HG02943 (cell line): Measurements from ENCODE around the gene KCNH2.
A peak's percentile ranks its signal among the peaks of the same experiment; 100 is the strongest.

Source experiments
- ATAC-seq: cut with Tn5 transposase; IDR thresholded peaks from one replicate; pipeline ENCODE4 v1.9.1; 2021; ENCODE audit warnings: mild to moderate bottlenecking, low read depth, moderate library complexity; ENCODE audit not compliant: unreplicated experiment

Gene KCNH2

DNA sequence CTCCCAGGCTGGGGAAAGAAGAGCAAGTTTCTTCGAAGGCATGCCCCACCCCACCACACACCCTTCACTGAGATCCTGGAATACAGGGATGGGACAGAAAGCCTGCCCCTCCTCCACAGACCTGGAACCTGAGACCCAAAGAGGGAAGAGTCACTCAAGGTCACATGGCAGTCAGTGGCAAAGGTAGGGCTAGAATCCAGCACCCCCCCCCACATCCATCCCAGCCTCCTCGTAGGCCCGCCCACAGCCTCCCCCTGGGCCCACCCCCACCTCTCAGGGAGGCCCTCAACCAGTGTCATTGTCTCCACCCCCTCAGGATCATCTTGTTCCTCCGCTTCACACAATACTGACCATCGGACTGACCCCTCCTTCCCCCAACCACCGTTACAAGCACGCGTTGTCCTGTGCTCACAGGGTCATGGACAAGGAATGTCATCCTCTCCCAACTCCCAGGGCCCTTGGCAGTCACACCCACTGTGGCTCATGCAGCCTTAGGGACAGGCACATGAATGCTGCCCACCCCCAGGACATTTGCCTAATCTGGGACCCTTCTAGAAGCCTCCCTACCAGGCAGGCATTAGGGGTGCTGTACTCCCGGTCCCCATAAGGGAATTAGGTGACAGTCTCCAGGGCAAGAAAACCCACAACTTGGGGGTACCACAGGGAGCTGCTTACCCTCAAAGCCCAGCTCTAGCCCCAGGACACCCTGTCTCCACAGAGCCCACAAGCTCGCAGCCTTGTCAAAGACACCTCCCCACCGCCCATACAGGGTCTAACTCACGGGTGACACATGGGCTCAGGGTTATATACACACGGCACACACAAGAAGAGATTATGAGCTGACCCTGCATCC lies 1.4 kb downstream of the KCNH2 start:
- ATAC-seq: no peak

DNA sequence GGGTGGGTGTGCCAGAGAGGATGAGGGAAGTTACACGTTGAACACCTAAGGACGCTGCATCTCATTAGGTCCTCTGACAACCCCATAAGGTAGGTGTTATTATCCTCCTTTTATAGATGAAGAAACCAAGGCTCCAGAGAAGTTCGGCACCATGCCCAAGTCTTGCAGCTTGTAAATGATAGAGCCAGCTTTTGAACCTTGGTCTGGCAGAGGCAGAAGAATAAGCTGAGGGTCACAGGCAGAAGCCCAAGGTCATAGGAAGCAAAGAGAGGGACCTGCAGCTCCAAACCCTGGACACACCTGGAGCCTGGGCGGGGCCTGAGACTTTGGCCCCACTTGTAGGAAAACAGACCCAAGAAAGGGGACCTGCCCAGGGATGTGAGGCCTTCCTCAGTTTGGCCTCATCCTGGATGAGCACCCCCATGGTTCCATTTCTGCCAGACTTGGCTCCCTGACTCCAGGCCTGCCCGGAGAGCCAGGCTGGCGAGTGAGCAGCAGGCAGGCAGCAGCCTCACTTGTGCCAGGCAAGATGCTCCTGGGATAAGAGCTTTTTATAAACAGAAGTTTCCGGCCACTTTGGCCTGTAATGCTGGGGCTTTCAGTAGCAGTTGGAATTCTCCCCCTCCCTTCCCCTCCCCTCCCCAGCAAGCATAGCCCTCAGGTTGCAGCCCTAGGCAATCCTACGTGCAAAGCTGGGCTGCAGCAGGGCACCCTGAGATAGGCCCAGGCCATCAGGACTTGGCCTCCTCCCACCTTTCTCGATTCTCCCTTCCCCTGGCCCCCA lies 2.4 kb downstream of the KCNH2 start:
- ATAC-seq: no peak

DNA sequence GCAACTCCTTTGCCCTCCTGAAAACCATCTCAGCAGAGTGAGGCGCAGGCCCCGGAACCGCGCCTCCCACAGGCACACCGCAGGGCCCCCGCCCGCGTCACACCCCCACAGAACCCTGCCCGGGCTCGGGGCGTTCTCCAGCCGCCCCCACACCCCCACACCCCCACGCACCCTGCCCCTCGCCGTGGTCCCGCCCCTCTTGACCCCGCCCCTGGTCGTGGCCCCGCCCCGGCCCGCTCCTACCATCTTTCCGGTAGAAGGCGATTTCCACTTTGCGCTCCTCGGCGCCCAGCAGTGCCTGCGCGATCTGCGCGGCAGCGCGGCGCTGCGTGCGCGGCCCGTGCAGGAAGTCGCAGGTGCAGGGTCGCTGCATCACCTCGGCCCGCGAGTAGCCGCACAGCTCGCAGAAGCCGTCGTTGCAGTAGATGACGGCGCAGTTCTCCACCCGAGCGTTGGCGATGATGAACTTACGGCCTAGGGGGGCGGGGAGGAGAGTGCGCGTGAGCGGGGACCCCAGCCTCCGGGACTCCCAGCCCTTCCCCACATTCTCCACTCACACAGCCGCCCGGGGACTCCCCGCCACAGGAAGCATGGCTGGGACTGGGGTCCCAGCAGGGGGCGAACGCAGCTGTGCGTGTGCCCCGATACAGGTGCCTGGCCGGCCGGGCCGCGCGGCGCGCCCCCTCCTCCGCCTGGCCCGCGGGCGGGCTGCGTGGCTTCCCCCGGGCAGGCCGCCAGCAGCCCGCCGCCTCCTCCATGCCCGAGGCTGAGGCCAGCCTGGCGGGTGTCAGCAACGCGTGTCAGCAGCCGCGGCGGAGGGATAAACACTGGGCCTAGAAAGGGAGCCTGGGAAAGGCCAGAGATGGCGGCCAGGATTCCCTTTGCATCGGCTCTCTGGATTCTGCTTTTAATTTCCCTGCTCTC lies 3.4 kb downstream of the KCNH2 start:
- peak; percentile 65 for ATAC-seq

DNA sequence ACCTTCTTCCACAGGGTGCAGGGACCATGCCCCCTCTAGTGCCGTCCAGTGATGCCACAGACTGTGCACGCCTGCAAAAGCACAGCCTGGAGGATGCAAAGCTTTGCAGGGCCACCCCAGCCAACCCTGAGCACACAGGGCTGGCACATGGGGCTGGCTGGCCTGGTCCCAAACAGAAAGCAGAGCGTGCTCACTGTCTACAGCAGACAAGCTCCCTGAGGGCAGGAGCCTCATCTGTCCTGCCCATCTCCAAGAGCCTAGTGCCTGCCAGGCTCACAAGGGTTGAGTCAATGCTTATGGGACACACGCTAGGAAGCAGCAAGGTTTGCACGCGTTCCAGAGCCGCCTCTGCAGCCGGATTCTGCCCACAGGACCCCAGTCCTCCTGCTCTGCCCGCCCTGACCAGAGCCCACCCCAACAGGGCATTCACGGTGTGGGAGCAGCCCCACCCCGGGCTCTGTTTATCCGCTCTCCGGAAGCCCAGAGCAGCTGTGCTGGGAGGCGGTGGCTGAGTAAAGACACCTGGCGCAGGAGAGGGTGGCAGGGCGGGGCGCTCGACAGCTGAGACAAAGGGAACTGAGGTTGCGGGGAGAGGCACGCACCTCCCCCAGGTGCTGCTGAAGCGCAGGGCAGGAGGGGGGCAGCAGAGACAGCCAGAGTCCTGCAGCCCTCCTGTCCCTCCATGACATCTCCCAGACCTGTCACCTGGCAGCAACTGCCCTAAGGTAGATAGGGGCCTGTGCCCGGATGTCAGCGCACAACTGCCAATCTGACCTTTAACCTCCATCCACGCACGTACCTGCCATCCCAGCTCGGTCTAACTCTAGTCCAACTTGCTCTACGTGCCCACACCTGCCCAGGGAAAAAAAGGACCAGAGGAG lies 4.3 kb downstream of the KCNH2 start:
- no peak for ATAC-seq

DNA sequence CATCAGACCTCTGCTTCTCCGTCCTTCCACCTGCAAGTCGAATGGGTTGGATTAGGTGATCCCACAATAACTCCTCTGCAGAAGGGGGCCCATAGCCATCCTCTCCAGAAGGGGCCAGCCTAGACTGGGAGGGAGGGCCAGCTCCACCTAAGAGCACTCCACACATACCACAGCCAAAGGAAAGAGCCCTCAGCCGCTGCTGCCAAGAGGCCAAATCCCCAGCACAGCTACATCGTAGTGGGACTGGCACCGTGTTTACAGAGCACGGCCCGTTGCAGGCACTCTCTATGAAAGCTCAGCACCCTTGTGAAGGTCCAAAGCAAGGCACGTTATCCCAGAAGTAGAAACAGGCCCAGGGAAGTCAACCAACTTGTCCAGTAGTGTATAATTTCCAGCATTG lies 5.4 kb downstream of the KCNH2 start:
- ATAC-seq: no peak

DNA sequence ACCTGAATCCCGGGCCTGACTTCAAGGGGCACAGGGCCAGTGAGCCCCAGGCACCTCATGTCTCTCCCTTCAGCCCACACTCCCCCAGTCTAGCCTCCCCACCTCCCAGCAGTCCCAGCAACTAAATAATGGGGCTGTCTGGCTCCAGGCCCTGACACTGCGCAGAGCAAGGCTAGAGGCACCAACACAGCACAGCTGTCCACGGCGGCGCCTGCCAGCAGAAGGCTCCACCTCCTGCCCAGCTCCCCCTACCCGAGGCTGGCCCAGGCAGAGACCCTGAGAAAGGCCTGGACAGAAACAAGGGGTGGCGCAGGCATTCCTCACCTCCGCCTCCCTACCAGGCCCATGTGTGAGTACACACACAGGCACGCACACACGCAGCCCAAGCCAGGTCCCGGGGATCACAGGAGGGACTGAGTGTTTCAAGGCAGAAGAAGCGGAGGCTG lies 6.1 kb downstream of the KCNH2 start:
- no peak for ATAC-seq

DNA sequence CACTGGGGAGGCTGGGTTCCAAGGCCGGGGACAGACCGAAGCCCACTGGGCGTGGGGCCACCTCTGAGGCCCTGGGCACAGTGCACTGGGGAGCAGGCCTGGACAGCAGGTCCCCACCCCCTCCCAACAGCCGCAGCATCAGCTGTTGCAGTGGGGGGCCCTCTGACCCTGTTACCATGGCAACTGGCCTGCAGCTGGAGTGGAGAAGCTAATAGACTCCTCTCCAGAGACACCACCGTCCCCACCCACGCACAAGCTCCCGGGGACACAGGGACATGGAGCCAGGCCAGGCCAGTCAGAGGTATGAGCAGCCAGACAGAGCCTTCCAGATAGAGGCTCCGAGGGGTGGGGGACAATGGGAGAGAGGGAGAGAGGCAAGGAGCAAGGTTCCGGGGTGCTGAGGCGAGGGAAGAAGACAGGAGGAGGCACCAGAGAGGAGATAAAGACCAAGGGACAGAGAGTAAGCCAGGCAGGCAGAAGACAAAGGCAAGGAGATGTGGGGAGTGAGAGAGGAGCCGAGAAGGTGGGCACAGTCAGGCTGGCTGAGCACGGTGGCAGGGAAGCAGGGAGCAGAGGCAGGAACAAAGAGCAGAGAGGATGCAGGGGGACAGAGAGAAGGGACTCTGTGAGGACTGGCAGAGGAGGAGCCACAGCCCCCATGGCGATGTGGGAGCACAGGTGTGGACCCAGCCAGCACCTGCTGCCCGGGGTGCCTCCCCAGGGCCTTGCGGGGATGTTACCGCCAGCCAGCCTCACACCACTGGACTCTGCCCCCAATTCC lies 6.7 kb downstream of the KCNH2 start:
- ATAC-seq: no peak

DNA sequence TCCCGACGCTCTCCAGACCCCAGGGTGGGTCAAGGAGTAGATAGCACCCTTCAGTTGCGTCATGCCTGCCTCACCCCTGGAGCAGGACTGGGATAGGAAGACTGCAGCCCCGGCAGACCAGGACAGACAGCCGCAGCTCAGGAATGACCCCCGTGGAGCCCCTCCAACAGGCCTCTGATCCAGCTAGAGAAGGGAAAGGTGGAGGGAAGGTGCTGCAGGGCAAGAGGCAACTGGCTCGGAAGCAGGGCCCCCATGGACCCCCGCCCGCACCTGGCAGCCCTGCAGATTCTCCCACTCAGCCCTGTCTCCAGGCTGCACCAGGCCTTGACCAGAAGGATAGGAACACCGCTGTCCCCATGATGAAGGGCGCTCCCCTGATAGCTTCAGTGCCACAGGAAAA lies 7.7 kb downstream of the KCNH2 start:
- no peak for ATAC-seq

DNA sequence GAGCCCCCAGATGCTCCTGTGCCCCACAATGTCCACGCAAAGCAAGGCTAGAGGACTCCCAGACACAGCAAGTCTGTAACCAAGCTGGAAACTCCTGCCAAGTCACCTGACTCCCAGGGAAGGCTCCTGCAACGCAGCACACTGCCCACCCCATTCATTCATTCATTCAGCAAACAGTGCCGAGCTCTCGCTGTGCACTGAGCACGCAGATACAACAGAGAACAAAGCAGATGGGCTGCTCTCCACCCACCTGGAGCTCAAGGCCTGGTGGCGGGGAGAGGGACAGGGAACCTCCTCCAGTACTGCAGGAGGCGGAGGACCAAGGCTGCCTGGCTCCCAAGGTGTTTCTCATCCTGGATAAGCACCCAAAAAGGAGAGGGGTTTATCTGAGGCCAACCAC lies 8.6 kb downstream of the KCNH2 start:
- ATAC-seq: no peak

DNA sequence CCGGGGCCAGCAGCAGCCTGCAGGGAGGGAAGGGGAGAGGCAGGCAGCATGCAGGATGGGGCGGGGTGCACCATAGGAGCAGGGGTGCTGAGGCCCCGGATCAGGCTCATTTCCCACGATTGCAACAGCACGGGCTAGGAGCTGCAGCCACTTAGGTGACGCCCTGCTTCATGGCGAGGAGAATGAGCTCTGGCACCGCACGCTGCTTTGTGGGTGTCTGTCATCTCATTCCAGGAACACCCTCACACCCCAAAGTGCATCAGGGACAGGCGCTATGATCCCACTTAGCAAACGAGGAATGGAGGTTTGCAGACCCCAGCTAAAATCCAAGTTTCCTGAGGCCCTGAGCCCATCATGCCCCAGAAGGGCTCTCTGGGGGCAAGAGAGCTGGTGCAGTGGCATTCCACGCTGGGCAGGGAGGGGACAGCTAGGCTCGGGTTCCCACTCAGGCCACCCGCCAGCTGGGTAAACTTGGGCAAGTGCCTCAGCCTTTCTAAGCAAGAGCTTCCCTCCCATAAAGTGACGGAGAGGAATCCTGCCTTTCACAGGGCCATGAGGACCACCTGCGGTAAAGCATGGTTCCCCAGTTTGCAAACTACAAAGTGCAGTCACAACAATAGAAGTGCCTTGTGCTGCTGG lies 9.3 kb downstream of the KCNH2 start:
- no peak for ATAC-seq

DNA sequence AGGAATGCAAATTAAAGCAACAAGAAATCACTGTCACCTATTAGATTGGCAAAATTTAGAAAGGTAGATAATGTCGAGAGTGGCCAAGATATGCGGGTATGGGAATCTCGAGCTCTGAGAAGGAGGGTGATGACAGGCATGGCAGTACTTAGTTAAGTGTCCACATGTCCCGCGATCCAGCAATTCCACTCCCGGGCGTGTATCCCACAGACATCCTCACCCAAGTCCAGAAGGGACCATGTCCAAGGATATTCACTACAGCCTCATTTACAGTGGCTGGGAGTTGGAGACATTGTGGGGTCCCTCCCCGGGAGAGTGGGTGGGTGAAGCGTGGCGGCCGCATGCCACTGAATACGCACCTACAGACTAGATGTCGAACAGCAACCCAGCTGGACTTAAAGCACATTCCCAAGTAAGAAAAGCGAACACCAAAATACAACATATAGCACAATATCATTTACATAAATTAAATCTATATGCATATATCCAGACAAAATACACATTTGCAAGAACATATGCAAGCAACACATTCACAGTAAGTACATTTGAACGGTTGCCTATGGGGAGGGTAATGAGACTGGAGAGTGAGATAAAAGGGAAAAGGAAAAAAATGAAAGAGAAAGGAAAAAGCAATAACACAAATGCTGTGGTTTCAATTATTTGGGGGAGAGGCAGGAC lies 9.9 kb downstream of the KCNH2 start:
- ATAC-seq: no peak

DNA sequence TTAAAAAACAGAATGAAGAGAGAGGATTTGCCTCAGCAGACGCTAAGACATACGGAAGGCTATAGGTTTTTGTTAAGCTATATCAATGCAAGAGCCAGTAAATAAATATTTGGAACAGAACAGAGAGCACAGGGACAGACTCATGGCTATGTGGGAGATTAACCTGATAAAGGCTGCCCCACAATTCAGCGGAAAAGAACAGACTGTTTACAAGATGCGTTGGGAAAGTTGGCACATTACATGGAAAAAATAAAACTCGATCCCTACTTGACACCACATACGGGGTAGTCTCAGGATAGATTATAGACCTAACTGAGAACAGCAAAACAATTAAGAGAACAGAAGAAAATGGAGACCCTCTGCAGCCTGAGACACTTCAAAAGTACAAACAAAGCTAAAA lies 10.8 kb downstream of the KCNH2 start:
- no peak for ATAC-seq

DNA sequence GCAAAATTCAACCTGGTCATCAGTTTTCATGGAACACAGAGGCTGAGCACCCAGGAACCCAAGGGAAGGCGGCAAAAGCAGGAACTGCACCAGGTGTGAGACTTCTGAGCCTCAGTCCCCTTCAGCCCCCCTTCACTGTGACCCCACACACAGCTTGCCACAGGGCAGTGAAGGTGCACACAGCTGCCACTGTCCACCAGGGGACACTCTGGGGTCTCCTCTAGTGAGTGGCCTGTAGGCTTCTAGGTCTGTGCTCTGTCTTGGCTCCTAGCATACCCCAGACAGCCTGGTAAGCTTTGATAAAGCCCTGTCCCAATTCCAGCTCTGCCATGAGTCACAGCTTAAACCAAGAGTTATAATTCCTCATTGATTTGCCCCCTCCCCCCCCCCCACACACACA lies 12.1 kb downstream of the KCNH2 start:
- no peak for ATAC-seq

DNA sequence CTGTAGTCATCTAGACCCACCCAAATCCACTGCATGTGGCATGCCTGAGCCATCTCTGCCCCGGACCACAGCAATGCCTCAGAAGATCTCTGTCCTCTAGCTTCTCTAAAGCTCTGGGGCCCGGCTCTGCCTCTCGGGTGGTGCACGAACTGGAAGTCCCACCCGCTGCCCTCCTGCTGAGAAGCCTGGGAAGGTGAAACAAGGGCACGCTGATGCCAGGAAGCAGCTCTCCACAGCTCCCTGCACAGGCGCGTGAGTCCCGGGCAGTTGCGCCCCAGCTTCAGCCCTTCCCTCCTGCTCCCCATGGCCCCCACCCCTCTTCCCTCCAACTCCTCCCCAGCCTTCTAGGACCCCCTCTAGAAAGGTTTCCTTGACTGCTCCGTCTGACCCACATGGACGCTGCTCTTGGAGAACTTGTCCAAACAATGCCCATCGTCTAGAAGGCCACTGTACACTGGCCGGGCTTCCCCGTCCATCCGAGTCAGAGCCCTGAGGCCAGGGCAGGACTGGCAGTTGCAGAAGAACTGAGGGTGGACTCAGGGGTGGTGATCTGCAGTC lies 12.8 kb downstream of the KCNH2 start:
- ATAC-seq: no peak

DNA sequence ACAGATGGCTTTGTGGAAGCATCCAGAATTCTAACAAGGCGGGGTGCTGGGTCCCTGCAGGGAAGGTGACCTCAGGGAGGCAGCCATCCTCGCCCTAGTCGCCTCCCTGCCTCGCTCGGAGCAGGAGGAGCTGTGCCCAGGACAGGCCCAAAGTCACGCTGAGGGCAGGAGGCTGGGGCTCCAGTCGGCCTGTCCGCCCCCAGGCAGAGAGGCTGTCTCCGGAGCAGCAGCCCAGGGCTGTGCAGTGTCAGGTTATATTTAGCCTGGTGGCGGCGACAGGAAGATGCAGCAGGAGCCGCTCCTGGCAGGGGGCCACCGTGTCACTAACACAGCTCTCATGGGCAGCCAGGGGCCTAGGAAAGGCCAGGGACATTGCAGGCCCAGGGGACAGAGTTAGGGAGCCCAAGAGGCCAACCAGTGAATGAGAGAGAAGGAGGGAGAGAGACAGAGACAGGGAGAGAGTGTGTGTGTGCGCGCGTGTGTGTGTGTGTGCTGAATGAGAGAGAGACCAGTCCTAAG lies 13.5 kb downstream of the KCNH2 start:
- no peak for ATAC-seq

DNA sequence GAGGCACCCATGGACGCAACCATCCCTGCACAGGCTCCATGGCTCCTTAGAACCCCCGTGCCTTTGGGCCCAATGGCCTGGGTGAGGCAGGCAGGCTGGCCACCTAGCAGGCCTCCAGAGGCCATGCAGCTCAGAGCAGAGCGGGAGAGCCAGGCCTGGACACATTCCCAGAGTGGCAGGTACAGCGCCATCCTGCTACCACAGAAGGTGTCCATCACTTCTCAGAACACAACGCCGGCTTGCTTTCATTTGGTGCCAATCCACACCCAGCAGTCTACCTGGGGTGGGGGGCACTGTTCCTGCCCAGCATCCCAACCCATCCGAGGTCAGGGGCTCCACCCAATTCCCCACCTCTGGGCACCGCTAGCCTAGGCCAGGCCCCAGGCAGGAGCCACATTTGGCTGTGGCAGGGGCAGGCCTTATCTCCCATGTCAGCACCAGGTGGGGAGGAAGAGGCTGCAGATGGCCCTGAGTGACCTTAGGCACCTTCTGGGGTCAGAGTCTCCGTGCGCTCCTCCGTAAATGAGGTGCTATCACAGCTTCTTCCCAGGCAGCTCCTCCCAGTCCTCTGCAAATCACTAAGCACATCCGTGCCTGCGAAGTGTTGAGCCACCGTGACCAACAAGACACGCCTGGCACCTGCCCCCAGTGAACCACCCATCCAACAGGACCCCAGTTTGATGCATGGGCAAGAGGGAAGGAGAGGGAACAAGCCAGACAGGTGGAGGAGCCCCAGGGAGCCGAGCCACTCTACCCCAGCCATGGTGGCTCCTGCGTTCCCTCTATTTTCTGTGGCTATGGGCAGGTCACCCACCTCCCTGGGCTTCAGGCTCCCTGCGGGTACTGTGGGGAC lies 14.2 kb downstream of the KCNH2 start:
- ATAC-seq: no peak
